Left kidney (tissue), 2 donors: ENCODE measurements around the gene HSFX3. TPM values are rescaled to one million over a fixed set of nuclear protein-coding genes. Genes with fewer than 3 reads are reported as not detected.
"Not testable (repeated sequence)": the region's sequence is repeated elsewhere in the genome, so short reads cannot be mapped to it uniquely, and the experiment has no call there.

ENCODE experiments used
- DNase-seq: peaks from one replicate; pipeline ENCODE4 v3.0.0-alpha.2; 2013
- polyA plus RNA-seq: library from polyadenylated mRNA; unstranded; fragments of 120-200 nt; gene quantifications from one replicate; pipeline ENCODE4 v1.2.1, GENCODE V29; 2013; ENCODE audit not compliant: insufficient read length

Gene HSFX3
- polyA plus RNA-seq, 1 donor: not detected

GRCh38 chrX:149517308-149517707 is 32.4 kb downstream of the HSFX3 start:
- no peak for DNase-seq

- no peak for DNase-seq
Measured at GRCh38 chrX:149516604-149517003, 33.1 kb downstream of the HSFX3 start.

GRCh38 chrX:149515954-149516602 is 33.6 kb downstream of the HSFX3 start:
- DNase-seq: no peak

GRCh38 chrX:149513825-149514428 is 35.8 kb downstream of the HSFX3 start:
- DNase-seq: no peak

GRCh38 chrX:149512225-149512885 is 37.4 kb downstream of the HSFX3 start:
- DNase-seq: peak; percentile 42

DNA sequence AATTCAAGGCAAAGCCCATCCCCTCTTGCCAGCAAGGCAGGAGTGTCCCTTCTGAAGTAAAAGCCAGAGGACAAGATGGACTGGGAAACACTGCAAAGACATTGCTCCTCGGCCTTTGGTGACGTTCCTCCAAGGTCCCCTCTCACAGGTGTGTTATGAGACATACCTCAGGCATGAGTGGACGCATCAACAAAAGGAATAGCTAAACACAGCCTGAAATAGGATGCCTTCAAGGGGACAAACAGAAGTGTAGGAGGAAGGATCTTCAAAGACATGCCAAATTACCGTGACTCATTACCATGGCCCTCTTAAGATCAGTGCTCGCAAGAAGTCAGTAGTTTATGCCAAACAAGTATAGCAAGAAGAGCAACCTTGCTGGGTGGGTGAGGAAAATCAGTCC is 38.6 kb downstream of the HSFX3 start:
- DNase-seq: no peak

DNA sequence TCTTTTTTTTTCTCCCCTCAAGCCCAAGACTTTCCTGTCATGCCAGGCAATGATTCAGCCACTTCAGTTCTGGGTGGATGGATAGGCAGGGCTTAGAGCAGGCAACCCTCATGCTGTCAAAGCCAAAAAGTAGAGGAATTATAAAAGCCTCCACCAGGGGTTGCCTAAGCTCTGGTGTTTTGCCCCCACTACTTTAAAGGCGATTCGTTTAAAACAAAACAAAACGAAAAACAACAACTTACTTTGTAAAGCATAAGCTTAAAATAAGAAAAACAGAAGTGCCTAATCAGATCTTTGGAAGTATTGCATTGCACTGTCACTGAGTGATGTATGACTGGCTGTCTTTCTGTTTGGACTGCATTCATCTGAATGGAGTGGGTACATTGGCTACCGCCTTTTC is 39.3 kb downstream of the HSFX3 start:
- DNase-seq: no peak

GRCh38 chrX:149508467-149508866 is 41.3 kb downstream of the HSFX3 start:
- DNase-seq: no peak

DNA sequence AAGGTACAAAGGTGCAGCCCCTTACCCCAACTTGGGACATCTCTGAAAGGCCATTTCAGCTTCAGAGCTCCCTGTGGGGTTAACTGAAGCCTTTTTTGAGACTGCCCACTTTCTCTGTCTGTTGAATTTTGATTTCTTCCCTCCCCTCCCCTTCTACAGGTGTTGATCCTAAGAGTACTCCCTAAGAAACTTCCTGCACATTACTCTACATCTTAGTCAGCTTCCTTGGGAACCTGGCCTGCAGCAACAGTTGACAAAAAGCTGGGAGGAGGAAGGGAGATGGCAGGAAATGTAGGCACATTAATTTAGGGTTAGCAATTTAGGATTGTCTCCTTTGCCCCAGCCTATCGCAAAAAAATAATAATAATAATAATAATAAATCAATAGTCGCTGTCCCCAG is 43.4 kb downstream of the HSFX3 start:
- no peak for DNase-seq

- DNase-seq: no peak
Measured at GRCh38 chrX:149505671-149506070, 44.1 kb downstream of the HSFX3 start.

DNA sequence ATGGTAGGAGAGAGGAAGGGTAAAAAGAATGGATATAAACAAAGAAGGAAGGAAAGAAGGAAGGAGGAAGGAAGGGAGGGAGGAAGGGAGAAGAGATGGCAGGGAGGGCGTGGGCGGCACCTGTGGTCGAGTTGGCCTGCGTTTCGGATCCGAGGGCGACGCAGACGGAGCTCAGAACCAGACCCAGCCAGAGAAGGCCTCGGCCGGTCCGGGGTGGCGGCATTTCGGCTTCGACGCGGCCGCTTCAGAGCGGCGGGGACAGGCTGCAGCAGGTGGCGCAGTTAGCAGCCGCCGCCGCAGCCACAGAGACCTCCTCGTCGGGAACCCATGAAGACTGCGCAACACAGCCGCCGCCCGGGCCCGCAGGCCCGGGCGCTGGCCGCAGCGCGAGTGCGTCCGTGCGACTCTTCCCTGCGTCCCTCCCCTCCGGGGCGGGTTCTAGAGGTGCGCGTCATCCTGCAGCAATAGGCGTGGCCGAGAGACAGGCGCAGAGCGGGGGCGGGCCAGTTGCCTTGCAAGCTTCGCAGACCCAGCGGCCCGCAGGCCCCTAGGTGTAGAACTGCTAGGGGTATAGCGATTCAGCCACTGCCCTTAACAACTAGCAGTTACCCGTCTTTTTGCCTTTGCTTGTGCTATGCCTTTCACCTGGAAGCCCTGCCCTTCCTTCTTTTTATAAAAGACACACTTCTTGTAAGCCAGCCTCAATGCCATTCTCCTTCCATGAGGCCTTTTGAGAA is 44.6 kb downstream of the HSFX3 start, which contains the start of gene IDS:
IDS (minus strand) TSS at position 392 of the 737 bp plus-strand sequence; CDS start at position 223, 169 bp downstream.
- DNase-seq: peak; percentile 86

DNA sequence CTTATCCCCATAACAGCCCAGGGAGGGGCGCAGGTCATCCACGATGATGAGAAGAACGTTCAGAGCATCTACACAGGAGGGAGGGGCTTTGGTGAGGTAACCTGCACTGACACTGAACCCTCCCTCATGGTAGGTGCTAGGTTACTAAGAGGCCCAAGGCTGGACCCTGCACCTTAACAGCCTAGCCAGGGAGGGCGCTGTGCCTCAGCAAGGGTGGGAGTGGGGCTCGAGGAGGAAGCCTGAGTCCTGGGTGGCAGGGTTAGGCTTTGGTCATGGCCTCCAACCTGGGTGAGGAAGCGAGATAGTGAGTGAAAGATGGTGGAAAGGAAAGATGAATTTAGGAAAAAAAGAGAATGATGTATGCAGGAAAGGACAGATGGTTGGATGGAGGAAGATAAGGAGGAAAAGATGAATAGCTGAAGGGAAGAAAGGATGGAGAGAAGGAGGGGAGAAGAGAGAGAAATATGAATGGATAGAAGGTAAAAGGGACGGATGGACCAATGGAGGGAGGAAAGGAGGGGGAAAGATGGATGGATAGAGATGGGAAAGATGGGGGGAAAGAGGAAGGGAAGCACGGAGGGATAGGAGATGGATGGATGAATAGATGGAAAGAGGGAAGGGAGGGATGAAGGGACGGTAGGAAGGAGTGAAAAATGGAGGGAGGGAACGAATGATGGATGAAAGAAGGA is 45.4 kb downstream of the HSFX3 start:
- no peak for DNase-seq

GRCh38 chrX:149503446-149503845 is 46.3 kb downstream of the HSFX3 start:
- not testable (repeated sequence) for DNase-seq

GRCh38 chrX:149502923-149503322 is 46.8 kb downstream of the HSFX3 start:
- not testable (repeated sequence) for DNase-seq

- no peak for DNase-seq
Measured at GRCh38 chrX:149499766-149500165, 50.0 kb downstream of the HSFX3 start.

DNA sequence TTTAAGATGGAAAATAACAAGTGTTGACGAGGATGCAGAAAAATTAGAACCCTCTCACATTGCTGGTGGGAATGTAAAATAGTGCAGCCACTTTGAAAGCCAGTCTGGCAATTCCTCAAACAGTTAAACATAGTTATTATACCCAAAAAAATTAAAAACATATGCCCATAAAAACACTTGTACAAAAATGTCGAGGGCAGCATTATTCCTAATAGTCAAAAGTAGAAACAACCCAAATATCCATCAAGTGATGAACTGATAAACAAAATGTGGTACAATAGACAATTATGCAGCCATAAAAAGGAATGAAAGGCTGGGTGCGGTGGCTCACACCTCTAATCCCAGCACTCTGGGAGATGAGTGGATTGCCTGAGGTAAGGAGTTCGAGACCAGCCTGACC is 51.0 kb downstream of the HSFX3 start:
- DNase-seq: no peak

Other genes starting within 250 kb of the HSFX3 start
- gene IDS, start 44.6 kb downstream of the HSFX3 start, polyA plus RNA-seq: 39.0 TPM
- gene EOLA1, start 8.9 kb downstream of the HSFX3 start, polyA plus RNA-seq: 24.1 TPM
- gene MAGEA9B, start 37.5 kb upstream of the HSFX3 start, polyA plus RNA-seq: not detected
- 1.0 TPM for gene HSFX2, start 45.4 kb upstream of the HSFX3 start, polyA plus RNA-seq
- 51.9 TPM for gene TMEM185A, start 81.9 kb upstream of the HSFX3 start, polyA plus RNA-seq
- not detected for gene MAGEA11, start 162.1 kb upstream of the HSFX3 start, polyA plus RNA-seq
- gene HSFX1, start 224.1 kb upstream of the HSFX3 start, polyA plus RNA-seq: 2.1 TPM
- gene MAGEA9, start 232.0 kb upstream of the HSFX3 start, polyA plus RNA-seq: not detected